HUDEP-2 (cell line): ENCODE measurements around the gene GPC5.
"Not testable (repeated sequence)": the region's sequence is repeated elsewhere in the genome, so short reads cannot be mapped to it uniquely, and the experiment has no call there.

Experiments
- DNase-seq, 76 experiments: peaks; one replicate each; lab custom pipeline; 2025; ENCODE audit not compliant: unreplicated experiment in 76 of 76; lab: John Stamatoyannopoulos, UW

The GPC5 gene

DNA sequence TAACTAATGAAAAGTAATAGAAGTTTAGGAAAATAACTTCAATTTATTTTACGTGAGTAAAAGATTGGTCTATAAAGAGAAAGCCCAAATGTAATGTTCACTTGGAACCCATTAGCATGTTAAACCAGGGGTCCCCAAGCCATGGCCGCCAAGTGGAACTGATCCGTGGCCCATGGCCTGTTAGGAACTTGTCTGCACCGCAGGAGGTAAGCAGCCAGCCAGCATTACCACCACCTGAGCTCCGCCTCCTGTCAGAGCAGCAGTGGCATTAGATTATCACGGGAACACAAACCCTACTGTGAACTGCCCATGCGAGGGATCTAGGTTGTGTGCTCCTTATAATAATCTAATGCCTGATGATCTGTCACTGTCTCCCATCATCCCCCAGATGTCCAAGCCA is 1009.4 kb downstream of the GPC5 start:
- DNase-seq, result no peak

DNA sequence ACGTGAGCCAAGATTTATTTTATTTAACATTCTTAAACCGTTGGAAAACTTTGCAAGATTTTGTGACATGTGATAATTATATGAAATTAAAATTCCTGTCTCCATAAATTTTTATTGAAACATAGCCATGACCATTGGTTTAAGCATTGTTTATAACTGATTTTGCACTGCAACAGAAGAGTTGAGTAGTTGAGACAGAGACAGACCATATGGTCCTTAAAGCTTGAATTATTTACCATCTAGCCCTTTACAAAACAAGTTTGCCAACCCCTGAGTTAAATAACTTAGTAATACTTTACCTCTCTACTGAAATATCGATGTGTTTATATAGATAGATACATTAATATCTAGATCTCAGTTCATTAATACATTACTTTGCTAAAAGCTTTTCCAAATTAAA is 1014.1 kb downstream of the GPC5 start:
- DNase-seq, result no peak

DNA sequence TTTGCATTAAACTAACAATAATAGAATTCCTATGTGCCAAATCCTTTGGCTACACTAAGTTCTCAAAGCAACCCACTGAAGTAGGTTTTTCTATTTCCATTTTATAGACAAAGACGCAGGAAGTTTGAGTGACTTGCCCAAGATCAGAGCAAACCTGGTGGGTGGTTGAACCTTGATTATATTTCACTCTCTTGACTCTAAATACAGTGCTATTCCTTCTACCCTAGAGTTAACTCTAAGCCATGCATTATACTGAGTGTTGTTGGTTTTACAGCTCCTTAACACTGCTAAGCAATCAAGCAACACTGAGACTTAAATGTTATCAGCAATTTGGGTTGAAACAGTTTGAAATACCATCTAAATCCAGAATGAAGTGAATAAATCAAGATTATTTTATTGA is 1014.6 kb downstream of the GPC5 start:
- no peak for DNase-seq

DNA sequence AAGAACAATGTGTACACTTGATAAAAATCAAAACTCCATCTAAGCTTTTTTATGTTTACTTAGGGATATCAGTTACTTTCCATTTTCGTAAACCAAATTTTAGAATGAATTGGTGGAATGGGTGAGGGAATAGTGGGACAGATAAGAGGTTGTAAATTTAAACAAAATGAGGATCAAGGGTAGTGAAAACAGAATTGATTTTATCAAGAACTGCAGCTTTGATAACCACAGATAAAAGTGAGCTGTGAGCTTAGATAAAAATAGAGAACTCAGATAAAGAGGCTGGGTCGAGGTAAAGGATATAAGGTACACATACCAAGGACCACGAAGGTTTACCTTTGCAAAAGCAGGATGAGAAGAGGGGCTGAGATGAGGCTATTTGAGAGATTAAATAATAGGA is 1015.0 kb downstream of the GPC5 start:
- no peak for DNase-seq

DNA sequence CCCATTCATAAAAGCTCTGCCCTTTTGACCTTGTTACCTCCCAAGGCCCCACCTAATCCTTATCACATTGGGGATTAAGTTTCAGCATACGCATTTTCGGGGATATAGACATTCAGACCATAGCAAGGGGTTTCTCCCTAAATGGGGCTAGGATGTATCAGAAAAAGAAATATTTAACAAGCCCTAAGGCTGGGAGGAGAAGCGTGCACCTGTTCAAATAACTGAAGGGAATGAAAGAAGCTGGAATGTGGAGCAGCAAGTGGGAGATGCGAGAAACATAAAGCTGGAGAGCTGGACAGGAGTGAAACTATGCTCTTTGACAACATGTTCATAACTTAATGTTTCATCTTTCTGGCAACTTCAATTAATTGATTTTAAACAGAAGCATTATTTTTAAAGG is 1016.4 kb downstream of the GPC5 start:
- no peak for DNase-seq

DNA sequence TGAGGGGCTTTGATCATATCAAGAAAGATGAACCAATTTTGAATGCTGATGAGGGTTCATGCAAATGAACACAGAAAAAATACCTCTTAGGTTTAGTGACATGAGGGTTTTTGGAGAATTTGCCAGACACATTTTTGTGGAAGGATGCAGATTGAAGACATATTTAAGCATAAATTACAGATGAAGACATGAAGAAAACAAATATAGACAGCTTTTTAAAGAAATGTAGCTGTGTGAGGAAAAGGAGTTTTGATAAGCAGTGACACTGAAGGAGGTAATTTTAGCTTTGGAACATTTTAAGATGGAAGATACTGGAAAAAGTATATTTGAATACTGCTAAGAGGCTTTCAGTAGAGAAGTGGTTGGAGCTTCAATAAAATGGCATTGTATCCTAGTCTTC is 1017.4 kb downstream of the GPC5 start:
- no peak for DNase-seq

DNA sequence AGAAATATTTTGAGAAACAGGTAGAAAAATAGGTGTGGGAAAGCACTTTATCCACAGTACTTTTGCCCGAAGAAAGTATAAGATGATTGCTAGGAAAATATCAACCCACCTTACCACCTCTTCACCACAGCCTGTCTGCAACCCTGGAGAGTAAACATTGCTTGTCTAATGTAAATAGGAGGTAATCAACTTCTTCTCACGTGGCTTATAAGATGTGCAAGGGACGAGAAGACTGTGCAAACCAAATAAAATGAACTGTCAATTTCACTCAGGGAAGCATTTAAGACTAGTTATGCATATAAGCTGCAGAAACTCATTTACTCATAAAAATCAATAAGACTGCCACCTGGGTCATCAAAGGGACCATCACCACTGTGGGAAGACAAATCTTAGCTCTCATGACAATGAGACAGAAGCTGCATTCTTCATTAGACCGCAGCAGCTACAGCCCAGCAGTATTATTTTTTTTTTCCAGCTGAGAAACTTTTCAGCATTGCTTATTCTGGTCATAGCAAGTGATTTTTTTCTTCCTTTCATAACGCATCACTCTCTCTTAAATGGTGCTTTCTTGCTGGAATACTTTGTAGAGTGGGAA is 1020.5 kb downstream of the GPC5 start:
- DNase-seq, result no peak

DNA sequence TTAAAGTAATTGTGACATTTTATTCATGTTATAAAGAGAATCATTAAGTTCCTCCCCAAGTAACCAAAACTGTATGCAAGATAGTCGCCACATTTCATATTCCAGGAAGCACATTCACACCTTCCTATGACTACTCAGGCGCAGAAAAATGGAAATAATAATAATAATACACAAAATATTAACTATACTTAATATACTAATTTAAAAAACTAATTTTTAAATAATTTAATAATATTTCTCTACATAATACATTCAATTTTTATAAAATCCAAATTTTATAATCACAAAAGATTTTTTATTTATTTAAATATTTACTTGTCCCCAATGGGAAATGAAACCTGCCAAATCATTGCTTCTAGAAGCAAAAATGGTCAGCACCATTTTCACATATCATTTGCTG is 1030.8 kb downstream of the GPC5 start:
- no peak for DNase-seq

DNA sequence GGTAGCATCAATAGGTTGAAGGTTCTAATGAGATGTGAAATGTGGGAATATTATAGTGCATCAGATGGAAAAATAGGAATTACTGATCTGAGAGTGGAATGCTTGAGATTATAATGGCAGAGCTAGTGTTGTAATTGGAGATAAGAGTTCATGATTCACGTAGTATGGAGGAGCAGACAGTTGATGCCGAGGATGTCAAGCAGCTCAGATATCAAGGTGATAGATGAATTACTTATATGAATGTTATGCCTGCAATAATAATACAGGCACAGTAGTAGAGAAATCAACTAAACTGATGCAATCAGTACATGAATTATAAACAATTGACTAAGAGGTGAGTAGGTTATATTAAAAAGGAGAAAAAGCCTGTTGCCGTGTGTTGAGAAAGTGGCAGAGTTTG is 1035.0 kb downstream of the GPC5 start:
- no peak for DNase-seq

DNA sequence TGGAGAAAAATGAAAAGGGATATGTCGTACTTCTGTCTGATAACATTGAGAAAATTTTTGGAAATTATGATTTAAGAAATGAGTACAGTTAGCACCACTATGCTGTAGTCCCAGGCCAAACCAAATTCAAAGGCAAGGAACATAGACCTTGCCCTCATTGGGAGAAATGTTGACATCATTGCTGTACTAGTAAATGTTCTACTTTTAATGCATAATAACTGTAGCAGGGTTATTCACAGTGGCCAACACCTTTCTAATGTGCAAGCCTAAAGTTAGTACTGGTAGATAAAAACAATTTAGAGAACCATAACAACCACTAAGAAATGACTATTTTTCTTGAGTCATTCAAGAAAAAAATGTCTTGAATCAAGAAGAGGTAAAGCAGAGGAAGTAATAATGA is 1035.5 kb downstream of the GPC5 start:
- DNase-seq, result no peak

DNA sequence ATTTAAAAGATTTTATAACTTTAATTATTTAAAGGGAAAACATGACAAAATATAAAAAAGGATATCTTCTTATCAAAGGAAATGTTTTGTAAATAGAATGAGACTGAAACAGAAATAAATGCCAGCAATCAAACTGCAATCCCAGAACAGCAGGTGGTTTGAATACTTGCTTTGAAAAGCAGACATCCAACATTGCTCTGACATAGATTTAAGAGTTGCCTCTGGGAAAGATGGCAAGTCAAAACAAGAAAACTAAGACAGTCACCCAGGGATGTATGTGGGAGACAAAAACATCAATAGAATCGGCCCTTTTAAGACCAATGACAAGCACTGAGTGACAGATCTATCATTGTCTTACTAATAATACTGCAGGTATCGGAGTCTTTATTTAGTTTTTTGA is 1038.5 kb downstream of the GPC5 start:
- no peak for DNase-seq

DNA sequence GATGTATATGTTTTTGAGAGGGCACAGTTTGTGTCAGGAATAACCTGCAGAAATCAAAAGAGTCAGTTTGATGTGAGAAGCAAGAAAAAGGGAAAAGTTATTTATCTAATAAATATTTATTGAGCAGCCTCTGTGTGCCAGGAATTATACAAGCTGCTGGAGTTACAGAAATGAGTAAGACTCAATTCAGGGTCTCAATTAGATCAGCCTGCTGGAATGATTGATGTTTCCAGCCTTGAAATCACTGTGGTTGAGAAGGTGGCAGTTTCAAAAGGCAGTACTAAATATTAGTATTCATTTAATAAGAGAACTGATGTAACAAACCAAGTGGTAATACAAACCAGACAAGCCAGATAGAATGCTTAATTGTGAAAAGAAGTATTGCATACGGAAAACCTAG is 1045.8 kb downstream of the GPC5 start:
- DNase-seq, result no peak

DNA sequence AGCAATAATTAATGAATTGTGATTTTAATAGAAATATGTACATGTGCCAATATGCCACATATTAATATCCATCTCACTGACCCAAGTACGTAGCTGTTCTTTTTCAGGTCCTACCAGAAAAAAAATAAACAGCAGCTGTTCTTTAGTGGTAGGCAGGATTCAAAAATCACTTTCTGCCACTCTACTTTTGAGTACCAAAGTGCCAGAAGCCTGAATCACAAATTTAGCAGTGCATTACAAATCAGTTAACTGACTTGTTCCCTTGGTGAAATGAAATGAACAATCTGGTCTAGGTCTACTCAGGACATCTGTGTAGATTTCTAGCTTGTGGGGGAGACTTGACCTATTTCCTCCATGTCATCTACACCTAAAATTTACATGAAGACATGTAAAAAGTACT is 1052.6 kb downstream of the GPC5 start:
- DNase-seq, result no peak

DNA sequence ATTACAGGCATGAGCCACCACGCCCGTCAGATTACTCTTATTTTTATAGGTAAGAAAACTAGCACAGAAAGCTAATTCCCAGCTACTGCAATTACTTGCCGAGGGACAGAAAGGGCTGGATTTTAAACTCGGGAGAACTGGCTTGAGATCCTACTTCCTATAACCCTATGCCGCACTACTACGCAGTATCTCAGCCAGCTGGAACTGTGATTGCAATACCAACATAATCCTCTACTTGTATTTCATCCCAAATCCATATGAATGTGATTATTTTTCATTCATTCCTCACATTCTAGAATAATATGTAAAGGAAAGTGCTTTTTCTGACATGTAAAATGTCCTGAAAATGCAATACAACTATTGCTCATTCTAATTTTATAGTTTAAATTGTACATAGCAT is 1054.4 kb downstream of the GPC5 start:
- no peak for DNase-seq

DNA sequence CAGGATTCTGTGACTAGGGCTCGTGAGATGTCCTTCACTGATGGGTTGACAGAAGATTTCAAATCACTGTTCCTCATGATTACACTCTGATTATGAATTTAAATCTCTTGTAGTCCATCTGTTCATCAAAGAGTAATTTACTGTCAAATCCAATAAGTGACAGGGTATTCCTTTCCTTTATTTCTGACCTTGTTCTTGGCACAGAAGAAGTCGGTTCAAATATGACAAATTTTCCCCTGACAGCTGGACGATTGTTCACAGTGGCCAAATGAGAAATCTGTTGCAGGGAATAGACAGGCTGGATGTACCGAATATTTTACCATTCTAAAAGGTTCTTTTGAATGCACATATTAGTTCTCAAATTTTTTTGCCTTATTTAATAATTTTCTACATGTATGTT is 1060.9 kb downstream of the GPC5 start:
- no peak for DNase-seq

DNA sequence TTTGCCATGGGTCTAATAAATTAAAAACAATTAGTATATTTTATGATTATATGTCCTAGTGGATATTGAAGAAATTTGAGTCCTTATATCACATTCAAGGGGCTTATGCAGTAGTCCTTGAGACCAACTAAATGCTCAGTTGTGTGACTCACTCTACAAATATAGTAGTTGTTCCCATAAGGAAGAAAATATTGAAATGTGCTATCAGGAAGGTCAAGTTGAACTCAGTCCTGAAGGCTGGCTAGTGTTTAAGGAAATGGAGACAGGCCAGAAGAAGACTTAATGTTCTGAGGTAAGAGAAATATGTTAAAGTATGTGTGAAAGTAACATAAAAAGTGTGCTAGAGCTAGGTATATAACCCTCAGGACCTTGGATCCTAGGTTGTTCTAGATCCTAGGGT is 1062.1 kb downstream of the GPC5 start:
- DNase-seq, result no peak

DNA sequence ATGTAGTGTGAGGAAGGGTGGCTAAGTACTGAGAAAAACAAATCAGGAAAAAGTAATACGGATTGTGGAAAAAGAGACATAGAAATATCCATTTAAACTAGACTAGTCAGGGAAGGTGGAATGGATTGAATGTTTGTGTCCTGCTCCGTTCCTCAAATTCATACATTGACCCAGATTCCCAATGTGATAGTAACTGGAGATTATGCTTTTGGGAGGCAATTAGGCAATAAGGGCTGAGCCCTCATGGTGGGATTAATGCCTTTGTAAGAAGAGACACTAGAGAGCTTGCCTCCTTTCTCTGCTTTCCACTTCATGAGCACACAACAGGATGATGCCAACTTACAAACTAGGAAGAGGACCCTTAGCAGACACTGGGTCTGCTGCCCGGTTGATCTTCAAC is 1063.0 kb downstream of the GPC5 start:
- DNase-seq, result no peak

DNA sequence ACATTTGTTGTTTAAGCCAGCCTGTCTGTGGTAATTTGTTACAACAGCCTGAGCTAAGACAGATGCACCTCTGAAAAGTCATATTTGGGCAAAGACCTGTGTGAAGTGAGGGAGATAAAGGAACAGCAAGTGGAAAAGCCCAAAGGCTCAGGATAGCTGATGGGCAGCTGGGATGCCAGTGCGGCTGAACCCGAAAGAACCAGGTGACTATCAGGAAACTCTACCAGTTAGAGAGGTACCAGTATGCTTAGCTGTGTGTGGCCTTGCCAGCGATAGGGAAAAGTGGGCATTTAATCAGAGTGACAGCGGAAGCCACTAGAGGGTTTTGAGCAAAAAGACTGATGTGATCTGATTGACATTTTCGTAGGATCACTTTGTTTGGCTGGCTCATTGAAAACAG is 1063.4 kb downstream of the GPC5 start:
- no peak for DNase-seq

DNA sequence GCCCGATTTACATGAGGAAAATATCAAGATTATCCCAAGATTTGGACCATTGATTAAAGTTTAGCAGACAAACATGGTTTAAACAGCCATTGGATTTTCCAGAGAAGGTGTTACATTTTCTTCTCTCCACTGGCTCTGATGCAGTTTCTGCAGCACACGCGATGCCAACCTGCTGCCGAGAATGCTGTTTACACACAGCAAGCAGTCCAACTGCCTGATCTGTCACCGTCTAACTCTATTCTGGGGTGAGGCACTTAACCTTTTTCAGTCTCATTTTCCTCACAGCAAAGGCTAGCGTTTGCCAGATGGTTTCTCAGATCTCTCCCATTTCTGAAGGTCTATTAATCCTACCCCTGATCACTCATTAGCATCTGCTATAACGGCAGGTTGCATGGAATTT is 1064.7 kb downstream of the GPC5 start:
- DNase-seq, result no peak

DNA sequence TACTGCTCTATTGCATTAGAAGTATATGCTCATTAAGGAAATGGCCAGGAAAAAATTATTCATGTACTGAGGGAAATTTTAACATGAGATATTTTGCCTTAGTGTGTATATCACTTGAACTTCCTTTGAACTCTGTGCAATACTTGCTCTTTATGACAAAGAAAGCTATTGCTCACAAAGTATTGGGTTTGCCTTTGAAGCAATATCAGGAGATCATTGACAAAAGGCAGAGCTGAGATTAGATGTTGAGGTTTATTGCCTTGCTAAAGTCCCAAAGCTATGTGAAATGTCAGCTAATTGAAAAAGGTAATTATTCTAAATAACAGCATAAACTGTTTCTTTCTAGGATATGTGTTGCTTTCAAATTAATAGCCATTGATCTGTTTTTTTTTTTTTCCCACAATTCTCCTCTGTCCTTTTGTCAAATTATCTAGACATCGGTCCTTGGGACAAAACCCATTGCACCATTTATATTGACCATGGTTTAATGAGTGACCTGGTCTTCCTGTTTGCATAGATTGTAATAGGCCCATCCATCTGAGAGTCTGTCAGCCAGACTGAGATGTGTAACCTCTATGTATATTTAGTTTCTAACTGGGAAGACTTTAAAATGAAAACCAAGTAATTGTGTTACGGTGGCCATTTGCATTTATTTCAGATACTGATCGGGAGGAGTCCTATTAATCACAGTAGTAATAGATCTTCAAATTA is 1075.5 kb downstream of the GPC5 start:
- no peak for DNase-seq

DNA sequence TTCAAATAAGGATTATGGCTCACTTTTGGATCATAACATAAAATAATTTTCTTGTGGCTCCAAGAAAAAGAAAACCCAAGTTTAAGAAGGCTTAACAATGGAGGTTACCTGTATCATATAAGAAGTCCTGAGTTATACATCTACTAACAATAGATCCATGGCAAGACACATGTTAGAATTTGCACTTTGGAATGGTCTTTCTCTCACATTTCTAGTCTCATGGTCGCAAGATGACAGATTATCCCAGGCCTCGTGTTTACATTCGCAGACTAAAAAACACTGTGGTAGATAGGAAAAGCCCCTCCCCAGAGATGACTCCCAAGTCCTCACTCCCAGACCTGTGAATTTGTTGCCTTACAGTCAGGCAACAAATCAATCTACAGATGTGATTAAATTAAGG is 1082.0 kb downstream of the GPC5 start:
- no peak for DNase-seq

DNA sequence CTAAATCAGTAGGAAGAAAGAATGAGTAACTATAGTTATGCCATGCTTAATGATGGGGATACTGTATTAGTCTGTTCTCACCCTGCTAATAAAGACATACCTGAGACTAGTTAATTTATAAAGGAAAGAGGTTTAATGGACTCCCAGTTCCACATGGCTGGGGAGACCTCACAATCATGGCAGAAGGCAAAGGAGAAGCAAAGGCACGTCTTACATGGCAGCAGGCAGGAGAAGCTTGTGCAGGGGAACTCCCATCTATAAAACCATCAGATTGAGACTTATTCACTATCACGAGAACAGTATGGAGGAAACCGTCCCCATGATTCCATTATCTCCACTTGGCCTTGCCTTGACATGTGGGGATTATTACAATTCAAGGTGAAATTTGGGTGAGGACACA is 1084.4 kb downstream of the GPC5 start:
- DNase-seq, result not testable (repeated sequence)

DNA sequence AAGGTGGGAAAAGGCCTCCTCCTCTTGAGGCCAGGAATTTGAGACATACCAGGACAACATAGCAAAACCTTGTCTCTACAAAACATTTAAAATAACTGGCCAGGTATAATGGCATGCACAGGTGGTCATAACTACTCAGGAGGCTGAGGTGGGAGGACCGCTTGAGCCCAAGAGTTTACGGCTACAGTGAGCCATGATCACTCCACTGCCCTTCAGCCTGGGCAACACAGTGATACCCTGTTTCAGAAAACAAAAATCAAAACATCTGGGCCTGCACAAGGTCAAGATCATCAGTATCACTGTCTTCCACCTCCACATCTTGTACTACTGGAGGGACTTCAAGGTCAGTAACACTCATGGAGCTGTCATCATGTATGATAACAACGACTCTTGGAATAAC is 1085.5 kb downstream of the GPC5 start:
- no peak for DNase-seq
